Measurements from ENCODE around the gene STX7.

Gene STX7

GRCh38 chr6:132414761-132415160 lies 98.2 kb downstream of the STX7 start:
- ATAC-seq (no peak), DNase-seq (no peak)
- H3K4me3 Mint-ChIP-seq = no peak overlapping the region
- H3K27me3 Mint-ChIP-seq = peaks cover 63% of the 10 kb centered on the region
- no peak overlapping the region for H3K27ac Mint-ChIP-seq
- peaks cover 5 to 30% of the 10 kb centered on the region in 2 donors for H3K9me3 Mint-ChIP-seq
- no peaks in the 10 kb centered on the region for H3K4me1 Mint-ChIP-seq

DNA sequence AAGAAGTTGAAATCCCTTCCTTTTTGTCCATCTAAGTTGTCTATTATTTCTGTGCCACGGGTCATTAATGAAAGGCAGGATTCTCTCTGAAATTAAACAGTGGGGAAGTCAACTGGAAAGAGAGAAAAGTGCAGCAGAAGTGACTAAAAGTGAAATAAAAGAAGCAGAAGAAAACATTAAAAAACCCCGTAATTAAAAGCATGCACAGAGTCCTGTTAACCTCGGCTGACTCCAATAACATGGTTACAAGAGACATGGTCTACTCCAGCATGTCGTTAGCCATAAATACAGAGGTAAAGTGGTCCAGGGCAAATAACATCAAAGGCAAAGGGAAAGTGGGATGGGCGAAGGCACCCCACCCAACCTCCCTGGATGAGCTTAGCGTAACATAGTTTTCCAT lies 98.6 kb downstream of the STX7 start:
- Mint-ChIP-seq H3K27me3 (peaks cover 63% of the 10 kb centered on the region), H3K9me3 (peaks cover 5 to 26% of the 10 kb centered on the region in 2 donors), H3K4me1 (no peaks in the 10 kb centered on the region), H3K4me3 (no peak overlapping the region), H3K27ac (no peak overlapping the region)
- ATAC-seq (no peak), DNase-seq (no peak)

DNA sequence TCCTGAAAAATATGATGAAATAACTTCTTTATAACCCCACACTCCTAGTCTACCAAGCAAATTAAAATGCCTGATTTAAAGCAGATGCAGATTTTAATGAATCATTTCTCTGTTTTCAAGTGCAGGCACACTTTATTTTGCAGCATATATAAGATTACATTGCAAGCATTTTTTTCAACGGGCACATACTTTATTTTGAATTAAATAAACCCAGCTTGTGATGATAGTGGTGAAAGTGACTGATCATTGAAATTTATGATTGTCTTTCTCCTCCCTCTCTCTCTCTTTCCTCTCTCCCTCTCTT lies 99.5 kb downstream of the STX7 start:
- ATAC-seq = no peak
- Mint-ChIP-seq H3K27me3 (peaks cover 61% of the 10 kb centered on the region), H3K27ac (no peak overlapping the region), H3K4me3 (no peak overlapping the region), H3K4me1 (no peaks in the 10 kb centered on the region), H3K9me3 (peaks cover 5 to 21% of the 10 kb centered on the region in 2 donors)
- DNase-seq = no peak

DNA sequence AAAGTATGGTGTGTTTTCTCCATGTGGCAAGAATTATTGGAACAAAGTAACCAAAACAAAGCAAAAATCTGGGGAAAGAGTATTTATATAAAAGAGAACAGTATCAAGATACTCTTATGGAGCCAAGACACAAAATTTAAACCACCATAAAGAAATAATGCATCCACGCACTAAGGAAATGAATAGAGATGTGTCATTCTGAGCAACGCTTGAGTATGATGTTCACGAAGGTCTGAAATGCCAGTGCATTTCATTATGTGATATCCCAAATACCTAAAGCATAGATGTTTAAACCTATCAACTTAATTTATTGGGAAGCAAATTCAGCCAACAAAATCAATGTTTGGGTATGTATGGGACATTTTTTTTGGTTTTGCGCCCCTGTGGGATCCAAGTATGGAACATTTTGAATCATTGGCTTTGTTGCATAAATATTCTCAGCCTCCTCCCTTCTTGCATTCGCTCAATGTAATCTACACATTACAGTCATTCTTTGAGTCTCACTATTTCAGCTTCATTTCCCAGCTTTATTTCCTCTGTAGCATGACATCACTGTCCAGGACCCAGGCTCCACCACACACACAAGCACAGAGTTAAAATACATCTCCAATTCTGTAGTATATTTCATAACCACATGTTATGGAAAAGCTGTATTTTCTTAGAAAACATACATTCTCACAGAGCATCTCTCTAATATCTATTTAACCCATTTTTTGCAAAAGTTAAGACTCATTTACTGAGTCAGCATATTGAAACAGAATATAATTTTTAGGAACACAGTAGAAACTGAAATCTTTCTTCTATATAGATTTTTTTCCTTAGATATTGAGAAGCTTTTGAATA lies 100.0 kb downstream of the STX7 start:
- H3K9me3 Mint-ChIP-seq = peaks cover 4 to 15% of the 10 kb centered on the region in 2 donors
- DNase-seq (no peak), ATAC-seq (no peak)
- H3K27ac Mint-ChIP-seq = no peak overlapping the region
- no peaks in the 10 kb centered on the region for H3K4me1 Mint-ChIP-seq
- no peak overlapping the region for H3K4me3 Mint-ChIP-seq
- peaks cover 57% of the 10 kb centered on the region for H3K27me3 Mint-ChIP-seq

GRCh38 chr6:132411296-132411695 lies 101.6 kb downstream of the STX7 start:
- H3K4me3 Mint-ChIP-seq = no peak overlapping the region
- no peak overlapping the region for H3K27ac Mint-ChIP-seq
- H3K4me1 Mint-ChIP-seq = no peaks in the 10 kb centered on the region
- H3K27me3 Mint-ChIP-seq = peaks cover 54% of the 10 kb centered on the region
- DNase-seq (no peak), ATAC-seq (no peak)
- peaks cover 0 to 7% of the 10 kb centered on the region in 2 donors for H3K9me3 Mint-ChIP-seq

DNA sequence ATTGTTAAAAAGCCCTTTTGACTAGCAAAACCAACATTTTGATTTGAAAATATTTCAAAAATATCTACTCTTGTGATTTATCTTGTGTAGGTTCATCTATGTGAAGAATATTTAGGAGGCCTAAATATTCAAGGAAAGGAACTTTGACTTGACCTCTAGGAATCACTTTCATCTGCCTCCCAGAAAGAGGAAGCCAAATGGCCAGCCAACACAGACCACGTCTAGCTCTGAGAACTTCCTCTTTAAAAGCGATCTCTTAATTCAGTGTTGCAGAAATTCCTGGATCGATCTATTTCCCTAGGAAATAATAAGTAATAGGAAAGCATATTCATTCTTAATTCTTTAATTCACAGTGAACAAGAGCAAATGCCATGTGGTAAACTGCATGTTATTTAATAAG lies 102.1 kb downstream of the STX7 start:
- Mint-ChIP-seq H3K4me3 (no peak overlapping the region), H3K27me3 (peaks cover 54% of the 10 kb centered on the region)

DNA sequence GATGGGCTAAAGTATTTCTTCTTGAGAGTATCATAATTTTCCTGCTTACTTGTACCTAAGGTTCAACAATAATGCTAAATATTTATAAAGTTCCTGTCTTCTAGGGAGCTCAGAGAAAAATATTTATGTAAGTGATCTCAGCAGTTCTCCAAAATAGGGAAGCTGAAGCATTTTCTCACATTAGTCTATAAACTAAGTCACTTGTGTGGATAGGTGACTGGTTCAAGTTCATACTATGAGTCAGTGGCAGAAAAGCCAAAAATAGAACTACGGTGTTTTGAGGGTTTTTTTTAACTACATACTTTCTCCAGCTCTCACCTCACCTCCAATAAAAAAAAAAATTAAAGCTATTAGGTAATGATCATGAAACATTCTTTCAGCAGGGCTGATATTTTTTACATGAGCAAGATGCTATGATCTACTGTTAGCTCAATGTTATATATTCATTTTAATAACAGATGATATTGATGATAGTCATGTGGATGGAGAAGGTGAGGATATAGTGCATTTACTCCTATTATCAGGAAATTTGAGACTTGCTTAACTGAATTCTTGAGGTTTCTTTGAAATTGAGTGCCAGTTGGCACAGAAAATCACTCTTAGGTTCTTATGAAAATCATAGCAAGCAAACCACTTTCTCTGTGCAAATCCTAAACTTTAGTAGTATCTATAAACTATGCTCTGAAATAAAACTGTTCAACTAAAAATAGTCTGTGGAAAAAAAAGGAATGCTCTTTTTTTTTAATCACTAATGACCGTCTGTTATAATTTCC lies 107.6 kb downstream of the STX7 start:
- no peak for DNase-seq
- peak; percentile 31 for ATAC-seq

More for the DNA sequence above, 102.1 kb downstream of the STX7 start:
- no peak for DNase-seq
- Mint-ChIP-seq H3K4me1 (no peaks in the 10 kb centered on the region), H3K27ac (no peak overlapping the region), H3K9me3 (peaks cover 0 to 2% of the 10 kb centered on the region in 2 donors)
- no peak for ATAC-seq

DNA sequence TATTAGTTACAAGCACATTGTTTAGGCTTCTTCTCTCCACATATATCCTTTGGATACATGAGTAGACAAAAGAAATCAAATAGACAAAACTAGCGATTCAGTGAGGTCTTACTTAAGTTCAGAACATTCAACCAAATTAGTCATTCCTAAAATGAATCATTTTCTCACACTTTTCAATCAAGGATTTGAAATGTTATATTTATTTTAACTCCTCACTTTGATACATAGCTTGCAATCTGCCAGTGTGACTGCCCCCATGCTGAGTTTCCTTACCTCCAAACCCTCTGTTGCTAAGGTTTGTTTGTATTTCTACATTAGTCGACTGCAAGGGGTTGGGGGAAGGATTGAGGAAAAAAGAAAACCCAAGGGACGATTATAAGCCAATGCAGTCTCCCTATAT lies 108.2 kb downstream of the STX7 start:
- no peak overlapping the region for H3K27ac Mint-ChIP-seq
- no peak for DNase-seq
- ATAC-seq = no peak
- H3K27me3 Mint-ChIP-seq = peaks cover 54% of the 10 kb centered on the region
- H3K4me3 Mint-ChIP-seq = no peak overlapping the region
- no peaks in the 10 kb centered on the region for H3K9me3 Mint-ChIP-seq
- peaks cover 30% of the 10 kb centered on the region for H3K4me1 Mint-ChIP-seq

More for the DNA sequence above, 107.6 kb downstream of the STX7 start:
- no peak overlapping the region for H3K27ac Mint-ChIP-seq
- peaks cover 54% of the 10 kb centered on the region for H3K27me3 Mint-ChIP-seq
- H3K4me1 Mint-ChIP-seq = peaks cover 28% of the 10 kb centered on the region
- no peaks in the 10 kb centered on the region for H3K9me3 Mint-ChIP-seq
- H3K4me3 Mint-ChIP-seq = no peak overlapping the region

DNA sequence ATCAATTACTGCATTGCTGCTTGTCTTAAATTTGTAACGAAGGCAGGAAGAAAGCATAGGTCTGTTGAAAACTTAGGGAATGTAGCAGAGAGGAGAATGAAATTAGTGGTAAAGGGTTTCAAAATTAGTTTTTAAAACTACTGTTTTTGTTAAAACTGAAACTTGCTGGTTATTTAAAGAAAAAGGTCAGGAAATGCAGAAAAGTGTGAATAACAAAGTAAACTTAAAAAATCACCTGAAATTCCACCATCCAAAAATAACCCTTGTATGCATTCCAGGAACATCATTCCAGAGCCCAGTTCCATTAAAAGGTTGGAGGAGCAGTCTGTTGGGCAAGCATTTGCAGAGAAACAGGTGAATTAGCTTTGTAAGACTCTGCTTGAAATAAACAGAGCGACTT lies 108.6 kb downstream of the STX7 start:
- DNase-seq (no peak), ATAC-seq (no peak)
- Mint-ChIP-seq H3K27me3 (peaks cover 55% of the 10 kb centered on the region), H3K4me1 (peaks cover 30% of the 10 kb centered on the region), H3K27ac (no peak overlapping the region), H3K9me3 (no peaks in the 10 kb centered on the region), H3K4me3 (peak overlapping the region in 1 of 2 donors; percentile 65)

DNA sequence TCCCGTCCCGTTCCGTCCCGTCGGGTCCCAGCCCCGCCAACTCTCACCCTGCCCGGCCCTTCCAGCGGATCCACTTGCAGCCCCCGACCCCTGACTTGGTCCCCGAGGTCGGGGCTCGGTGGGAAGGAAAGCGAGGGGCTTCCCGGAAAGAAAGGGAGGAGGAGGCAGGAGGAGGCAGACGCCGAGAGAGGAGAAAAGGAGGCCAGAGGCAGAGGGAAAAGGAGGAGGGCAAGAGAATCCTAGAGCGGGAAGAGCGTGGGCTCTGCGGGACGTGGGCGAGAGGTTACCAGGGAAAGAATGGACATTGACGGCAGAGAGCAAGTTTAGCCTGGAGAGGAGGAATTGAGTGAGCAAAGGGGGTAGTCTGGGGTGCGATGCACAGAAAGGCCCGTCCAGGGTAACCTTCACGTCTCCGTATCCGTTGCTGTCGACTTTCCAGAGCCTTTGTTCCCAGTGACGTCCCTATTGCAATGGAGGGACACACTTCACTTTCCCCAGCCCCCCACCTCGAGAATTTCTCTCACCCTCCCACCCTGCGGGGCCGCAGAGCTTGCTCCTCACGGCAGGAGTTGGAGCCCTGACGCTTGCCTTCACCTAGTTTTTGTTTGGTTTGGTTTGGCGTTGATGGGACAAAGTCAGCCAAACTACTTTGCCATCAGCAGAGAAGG lies 111.2 kb downstream of the STX7 start:
- H3K27me3 Mint-ChIP-seq = peaks cover 71% of the 10 kb centered on the region
- DNase-seq (no peak), ATAC-seq (peak; percentile 3)
- no peaks in the 10 kb centered on the region for H3K9me3 Mint-ChIP-seq
- peaks cover 30% of the 10 kb centered on the region for H3K4me1 Mint-ChIP-seq
- H3K27ac Mint-ChIP-seq = no peak overlapping the region
- peak overlapping the region; percentile 36 to 64 for H3K4me3 Mint-ChIP-seq

DNA sequence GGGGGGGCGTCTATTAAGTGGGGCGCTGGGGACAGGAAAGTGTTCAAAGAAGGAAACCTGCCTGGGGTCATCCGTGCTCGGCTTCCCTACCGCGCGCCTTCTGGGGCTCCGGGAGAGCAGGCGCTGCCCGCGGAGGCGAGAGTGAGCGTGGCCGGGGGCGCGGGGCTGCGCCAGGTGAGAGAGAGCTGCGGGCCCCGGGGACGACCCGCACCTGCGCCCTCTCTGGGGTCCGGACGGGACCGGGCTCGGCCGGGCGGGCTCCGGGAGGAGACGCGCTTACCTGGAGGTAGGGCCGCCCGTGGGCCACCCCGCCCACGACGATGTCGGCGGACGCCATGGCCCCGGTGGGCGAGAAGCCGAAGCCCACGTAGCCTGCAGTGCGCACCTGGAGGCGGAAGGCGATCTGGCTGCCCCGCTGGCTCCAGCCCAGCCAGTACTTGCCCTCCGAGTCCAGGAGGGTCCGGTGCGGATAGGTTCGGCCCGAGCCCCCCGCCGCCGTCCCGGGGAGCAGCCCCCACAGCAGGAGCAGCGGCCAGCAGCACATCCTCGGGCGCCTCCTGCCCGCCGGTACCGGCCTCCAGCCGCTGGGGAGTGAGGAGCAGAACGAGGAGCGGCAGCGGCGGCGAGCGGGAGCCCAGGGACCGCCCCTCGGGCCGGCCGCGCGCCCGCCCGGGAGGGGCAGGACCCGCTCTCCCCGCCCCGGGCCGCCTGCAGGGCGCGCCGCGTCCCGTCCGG lies 111.9 kb downstream of the STX7 start, which contains the start of gene MOXD1:
TSS of gene MOXD1 (minus strand) at position 593 of the 735 bp plus-strand sequence. CDS start at position 544, 49 bp downstream.
- H3K4me1 Mint-ChIP-seq = peaks cover 30% of the 10 kb centered on the region
- DNase-seq = peak; percentile 8 to 10
- H3K9me3 Mint-ChIP-seq = peaks cover 0 to under 1% of the 10 kb centered on the region in 2 donors
- ATAC-seq = peak; percentile 65
- H3K27ac Mint-ChIP-seq = no peak within 1 kb of the TSS
- peaks cover 71% of the 10 kb centered on the region for H3K27me3 Mint-ChIP-seq
- peak within 1 kb of the TSS; percentile 55 to 81 for H3K4me3 Mint-ChIP-seq

- ATAC-seq = no peak
- Mint-ChIP-seq H3K4me1 (peaks cover 30% of the 10 kb centered on the region), H3K9me3 (peaks cover under 1 to 6% of the 10 kb centered on the region in 2 donors), H3K27me3 (peaks cover 72% of the 10 kb centered on the region), H3K4me3 (peak overlapping the region; percentile 55 to 81), H3K27ac (no peak overlapping the region)
- no peak for DNase-seq
Observed at GRCh38 chr6:132400555-132400882, 112.4 kb downstream of the STX7 start.

- Mint-ChIP-seq H3K27ac (no peak overlapping the region), H3K4me3 (no peak overlapping the region), H3K27me3 (peaks cover 75% of the 10 kb centered on the region), H3K4me1 (peaks cover 21% of the 10 kb centered on the region), H3K9me3 (peaks cover 11 to 16% of the 10 kb centered on the region in 2 donors)
- DNase-seq (no peak), ATAC-seq (no peak)
Observed at GRCh38 chr6:132399376-132400074, 113.4 kb downstream of the STX7 start.
